Measurements from ENCODE around the gene PURA.

PURA gene

GRCh38 chr5:140113699-140114263 lies at the start of gene PURA:
PURA (plus strand) TSS chr5:140114109; CDS start chr5:140114182, 73 bp downstream.
- Histone ChIP-seq H3K9me3 (ENCODE audit: control insufficient read depth, insufficient read depth, low read depth, low read length) (no peaks in the 10 kb centered on the region), H3K4me1 (ENCODE audit: control insufficient read depth, insufficient read depth, low read length) (peaks cover 36% of the 10 kb centered on the region), H3K4me3 (ENCODE audit: low read depth, low read length) (peak within 1 kb of the TSS; percentile 72), H3K36me3 (ENCODE audit: control insufficient read depth in 2 of 2, insufficient read depth in 1 of 2, low read length in 2 of 2) (peaks cover 0 to 5% of the 10 kb centered on the region in 2 experiments; a peak in 2 of 3 replicates), H3K27ac (ENCODE audit: extremely low read depth, low read depth, low read length) (peak within 1 kb of the TSS; percentile 97)
- ChIA-PET POLR2A (interaction anchor here (1.8 kb wide), 1 partner anchor 232 kb away, joined by 6 read pairs; the partner anchor contains the start of gene HBEGF), CTCF (interaction anchor here (2.0 to 8.1 kb wide), 2 partner anchors 30 to 43 kb away, joined by 6 to 68 read pairs; no protein-coding TSS in a partner anchor)
- no peak for TF ChIP-seq ZNF426 (tag by site-specific recombination; IDR thresholded peaks at IDR 0.05)
- TF ChIP-seq ZBTB10 (tag by site-specific recombination; IDR thresholded peaks at IDR 0.05): no peak
- no peak for TF ChIP-seq ZNF585B (tag by site-specific recombination; IDR thresholded peaks at IDR 0.05)
- no peak for TF ChIP-seq HOXC10 (CRISPR knock-in tag; IDR thresholded peaks at IDR 0.05)
- no peak for TF ChIP-seq ZNF175 (tag by site-specific recombination; IDR thresholded peaks at IDR 0.05)
- no peak for TF ChIP-seq GLIS1 (tag by site-specific recombination; IDR thresholded peaks at IDR 0.05)
- no peak for TF ChIP-seq PRDM4 (tag by site-specific recombination; IDR thresholded peaks at IDR 0.05)
- no peak for TF ChIP-seq BCL6B (tag by site-specific recombination; IDR thresholded peaks at IDR 0.05)
- TF ChIP-seq KLF8 (tag by site-specific recombination; IDR thresholded peaks at IDR 0.05): peak; percentile 80
- TF ChIP-seq ZFP3 (tag by site-specific recombination; IDR thresholded peaks at IDR 0.05; ENCODE audit: low read depth): no peak
- TF ChIP-seq ZNF449 (tag by site-specific recombination; IDR thresholded peaks at IDR 0.05): peak; percentile 48
- TF ChIP-seq CTCF (tag by site-specific recombination; IDR thresholded peaks at IDR 0.05): peak; percentile 90
- no peak for TF ChIP-seq ZBTB11 (tag by site-specific recombination; conservative IDR thresholded peaks at IDR 0.05; ENCODE audit: low read depth)
- peak; percentile 44 for TF ChIP-seq SP2 (tag by site-specific recombination; IDR thresholded peaks at IDR 0.05)
- TF ChIP-seq ZNF704 (tag by site-specific recombination; IDR thresholded peaks at IDR 0.05): no peak
- no peak for TF ChIP-seq ZNF76 (tag by site-specific recombination; IDR thresholded peaks at IDR 0.05; ENCODE audit: borderline replicate concordance, low read depth)
- TF ChIP-seq YY1 (tag by site-specific recombination; IDR thresholded peaks at IDR 0.05): no peak; the same call in 1 of the 2 replicates
- no peak for TF ChIP-seq ZNF26 (tag by site-specific recombination; IDR thresholded peaks at IDR 0.05)
- TF ChIP-seq ZNF610 (tag by site-specific recombination; IDR thresholded peaks at IDR 0.05; ENCODE audit: borderline replicate concordance): no peak
- TF ChIP-seq ZSCAN23 (tag by site-specific recombination; IDR thresholded peaks at IDR 0.05): no peak
